ENCODE results near the gene RABAC1.

- no peak for TF ChIP-seq CTCF (IDR thresholded peaks at IDR 0.05; ENCODE audit: insufficient read depth, low read depth, low read length)
- TF ChIP-seq EZH2 (IDR thresholded peaks at IDR 0.05; ENCODE audit: insufficient read depth, low read length), result peak; percentile 55
Measured at GRCh38 chr19:41999071-41999877, 40.2 kb upstream of the RABAC1 start.
